CD1c-positive myeloid dendritic cell (primary cell): ENCODE results near the gene NLRP13.
"Not testable (repeated sequence)": the region's sequence is repeated elsewhere in the genome, so short reads cannot be mapped to it uniquely, and the experiment has no call there.

Experiments used
- DNase-seq: peaks from one replicate; pipeline ENCODE4 v3.0.0-alpha.2; 2016; ENCODE audit errors: extremely low spot score

NLRP13 gene, protein sequence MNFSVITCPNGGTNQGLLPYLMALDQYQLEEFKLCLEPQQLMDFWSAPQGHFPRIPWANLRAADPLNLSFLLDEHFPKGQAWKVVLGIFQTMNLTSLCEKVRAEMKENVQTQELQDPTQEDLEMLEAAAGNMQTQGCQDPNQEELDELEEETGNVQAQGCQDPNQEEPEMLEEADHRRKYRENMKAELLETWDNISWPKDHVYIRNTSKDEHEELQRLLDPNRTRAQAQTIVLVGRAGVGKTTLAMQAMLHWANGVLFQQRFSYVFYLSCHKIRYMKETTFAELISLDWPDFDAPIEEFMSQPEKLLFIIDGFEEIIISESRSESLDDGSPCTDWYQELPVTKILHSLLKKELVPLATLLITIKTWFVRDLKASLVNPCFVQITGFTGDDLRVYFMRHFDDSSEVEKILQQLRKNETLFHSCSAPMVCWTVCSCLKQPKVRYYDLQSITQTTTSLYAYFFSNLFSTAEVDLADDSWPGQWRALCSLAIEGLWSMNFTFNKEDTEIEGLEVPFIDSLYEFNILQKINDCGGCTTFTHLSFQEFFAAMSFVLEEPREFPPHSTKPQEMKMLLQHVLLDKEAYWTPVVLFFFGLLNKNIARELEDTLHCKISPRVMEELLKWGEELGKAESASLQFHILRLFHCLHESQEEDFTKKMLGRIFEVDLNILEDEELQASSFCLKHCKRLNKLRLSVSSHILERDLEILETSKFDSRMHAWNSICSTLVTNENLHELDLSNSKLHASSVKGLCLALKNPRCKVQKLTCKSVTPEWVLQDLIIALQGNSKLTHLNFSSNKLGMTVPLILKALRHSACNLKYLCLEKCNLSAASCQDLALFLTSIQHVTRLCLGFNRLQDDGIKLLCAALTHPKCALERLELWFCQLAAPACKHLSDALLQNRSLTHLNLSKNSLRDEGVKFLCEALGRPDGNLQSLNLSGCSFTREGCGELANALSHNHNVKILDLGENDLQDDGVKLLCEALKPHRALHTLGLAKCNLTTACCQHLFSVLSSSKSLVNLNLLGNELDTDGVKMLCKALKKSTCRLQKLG

GRCh38 chr19:55931936-55932386 is at the start of gene NLRP13:
Gene NLRP13 (minus strand): TSS chr19:55932336. CDS start chr19:55932311, 25 bp downstream.
- no peak for DNase-seq

DNA sequence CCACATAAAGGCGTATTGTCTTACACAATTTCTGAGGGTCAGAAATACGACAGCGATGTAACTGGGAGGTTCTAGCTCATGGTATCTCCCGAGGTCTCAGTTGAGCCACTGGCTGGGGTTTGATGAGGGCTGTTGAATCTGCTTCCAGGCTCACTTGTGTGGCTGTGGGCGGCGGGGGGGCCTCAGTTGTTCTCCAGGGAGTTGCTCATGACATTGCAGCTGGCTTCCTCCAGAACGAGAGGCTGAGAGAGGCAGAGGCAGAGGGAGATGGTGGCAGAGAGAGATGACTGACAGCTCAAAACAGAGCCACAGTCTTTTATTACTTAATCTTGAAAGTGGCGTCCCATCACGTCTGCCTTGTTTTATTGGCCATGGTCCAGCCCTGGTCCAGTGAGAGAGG is 48.3 kb upstream of the NLRP13 start:
- no peak for DNase-seq

DNA sequence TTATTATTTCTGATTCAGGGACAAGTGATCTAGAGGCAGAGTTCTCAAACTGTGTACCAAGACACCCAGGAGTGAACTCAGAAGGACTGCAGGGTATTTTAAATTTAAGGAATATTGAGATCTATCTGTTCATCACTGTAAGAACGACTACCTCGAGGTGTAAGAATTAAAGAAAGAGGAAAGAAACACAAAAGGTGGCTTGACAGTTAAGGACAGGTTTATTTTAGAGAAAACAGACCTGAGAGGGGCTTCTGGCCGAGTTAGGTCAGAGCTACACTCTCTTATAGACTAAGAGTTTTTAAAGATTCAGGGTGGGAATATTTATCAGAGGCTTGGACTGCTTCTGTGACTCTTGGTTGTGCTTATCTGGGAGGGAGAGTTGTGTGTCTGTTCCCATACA is 41.8 kb upstream of the NLRP13 start:
- DNase-seq, result no peak

GRCh38 chr19:55962186-55962585 is 30.1 kb upstream of the NLRP13 start:
- DNase-seq, result no peak

- DNase-seq, result no peak
Measured at GRCh38 chr19:55959996-55960675, 28.0 kb upstream of the NLRP13 start.

- no peak for DNase-seq
Measured at GRCh38 chr19:55958356-55958755, 26.2 kb upstream of the NLRP13 start.

GRCh38 chr19:55956431-55956830 is 24.3 kb upstream of the NLRP13 start:
- DNase-seq, result no peak

- DNase-seq, result not testable (repeated sequence)
Measured at GRCh38 chr19:55950566-55950965, 18.4 kb upstream of the NLRP13 start.

DNA sequence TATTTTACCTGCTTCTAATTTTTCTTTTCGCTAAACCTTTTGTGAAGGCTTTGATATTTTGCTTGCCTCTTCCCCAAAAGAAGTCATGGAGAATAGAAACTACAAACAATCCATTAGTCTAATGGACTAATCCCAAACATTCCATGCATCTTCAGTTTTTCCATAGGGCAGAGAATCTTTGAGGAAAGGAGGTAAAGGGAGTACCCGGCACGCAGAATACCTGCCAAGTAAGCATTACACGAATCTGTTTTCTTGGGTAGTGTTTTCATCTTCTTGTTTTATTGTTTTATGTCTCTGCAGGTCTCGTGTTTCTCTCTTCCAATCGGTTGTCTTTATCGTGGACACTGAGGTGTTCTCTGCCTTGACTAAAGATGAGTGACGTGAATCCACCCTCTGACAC is 15.4 kb upstream of the NLRP13 start, which contains the start of gene NLRP8:
NLRP8 (plus strand) TSS at position 301 of the 400 bp plus-strand sequence.
- no peak for DNase-seq

DNA sequence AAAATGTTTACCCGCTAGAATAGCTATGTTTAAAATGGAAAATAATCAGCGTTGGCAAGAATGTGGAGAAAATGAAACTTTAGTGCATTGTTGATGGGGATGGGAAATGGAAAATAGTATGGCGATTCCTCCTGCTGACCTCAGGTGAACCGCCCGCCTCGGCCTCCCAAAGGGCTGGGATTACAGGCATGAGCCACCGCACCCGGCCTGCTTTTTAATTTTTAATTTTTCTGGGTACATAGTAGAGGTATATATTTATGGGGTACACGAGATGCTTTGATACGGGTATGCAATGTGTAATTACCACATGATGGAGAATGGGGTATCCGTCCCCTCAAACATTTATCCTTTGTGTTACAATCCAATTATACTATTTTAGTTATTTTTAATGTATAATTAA is 8.2 kb upstream of the NLRP13 start:
- no peak for DNase-seq

GRCh38 chr19:55939206-55939605 is 7.1 kb upstream of the NLRP13 start:
- no peak for DNase-seq

GRCh38 chr19:55935206-55935605 is 3.1 kb upstream of the NLRP13 start:
- no peak for DNase-seq

DNA sequence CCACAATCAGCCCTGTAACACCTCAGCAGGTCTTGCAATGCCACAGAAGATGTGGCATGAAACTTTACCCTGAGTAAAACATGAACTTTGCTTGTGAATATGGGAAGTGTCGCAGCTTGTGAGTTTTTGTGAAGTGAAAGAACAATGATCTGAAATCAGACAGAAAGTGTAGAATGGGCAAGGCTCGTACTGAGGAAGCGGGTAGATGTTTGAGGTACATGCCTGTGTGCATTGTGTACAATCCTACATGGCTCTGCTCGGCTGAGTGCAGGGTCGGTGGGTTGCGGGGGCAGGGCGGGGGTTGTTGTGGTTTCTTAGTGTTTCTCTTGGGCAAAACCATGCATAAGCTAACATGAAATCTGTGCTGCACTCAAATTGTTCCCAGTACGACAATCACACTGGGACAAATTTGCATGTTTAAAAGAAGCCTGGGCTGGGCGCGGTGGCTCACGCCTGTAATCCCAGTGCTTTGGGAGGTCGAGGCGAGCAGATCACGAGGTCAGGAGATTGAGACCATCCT is 1.1 kb downstream of the NLRP13 start:
- DNase-seq, result no peak

DNA sequence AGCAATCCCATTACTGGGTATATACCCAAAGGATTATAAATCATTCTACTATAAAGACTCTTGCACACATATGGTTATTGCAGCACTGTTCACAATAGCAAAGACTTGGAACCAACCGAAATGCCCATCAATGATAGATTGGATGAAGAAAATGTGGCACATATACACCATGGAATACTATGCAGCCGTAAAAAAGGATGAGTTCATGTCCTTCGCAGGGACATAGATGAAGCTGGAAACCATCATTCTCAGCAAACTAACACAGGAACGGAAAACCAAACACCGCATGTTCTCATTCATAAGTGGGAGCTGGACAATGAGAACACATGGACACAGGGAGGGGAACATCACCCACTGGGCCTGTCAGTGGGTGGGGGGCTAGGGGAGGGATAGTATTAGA is 2.9 kb downstream of the NLRP13 start:
- not testable (repeated sequence) for DNase-seq

GRCh38 chr19:55927991-55928390 is 4.1 kb downstream of the NLRP13 start:
- no peak for DNase-seq

- DNase-seq, result no peak
Measured at GRCh38 chr19:55923556-55923955, 8.6 kb downstream of the NLRP13 start.

GRCh38 chr19:55913643-55914268 is 18.4 kb downstream of the NLRP13 start:
- DNase-seq, result no peak

DNA sequence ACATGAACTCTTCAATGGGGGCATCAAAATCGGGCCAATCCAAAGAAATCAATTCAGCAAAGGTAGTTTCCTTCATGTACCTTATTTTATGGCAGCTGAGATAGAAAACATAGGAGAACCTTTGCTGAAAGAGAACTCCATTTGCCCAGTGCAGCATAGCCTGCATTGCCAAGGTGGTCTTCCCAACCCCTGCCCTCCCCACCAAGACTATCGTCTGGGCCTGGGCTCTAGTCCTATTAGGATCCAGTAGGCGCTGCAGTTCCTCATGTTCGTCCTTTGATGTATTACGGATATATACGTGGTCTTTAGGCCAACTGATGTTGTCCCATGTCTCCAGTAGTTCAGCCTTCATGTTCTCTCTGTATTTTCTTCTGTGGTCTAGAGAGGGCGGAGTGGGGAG is 19.2 kb downstream of the NLRP13 start:
- no peak for DNase-seq

DNA sequence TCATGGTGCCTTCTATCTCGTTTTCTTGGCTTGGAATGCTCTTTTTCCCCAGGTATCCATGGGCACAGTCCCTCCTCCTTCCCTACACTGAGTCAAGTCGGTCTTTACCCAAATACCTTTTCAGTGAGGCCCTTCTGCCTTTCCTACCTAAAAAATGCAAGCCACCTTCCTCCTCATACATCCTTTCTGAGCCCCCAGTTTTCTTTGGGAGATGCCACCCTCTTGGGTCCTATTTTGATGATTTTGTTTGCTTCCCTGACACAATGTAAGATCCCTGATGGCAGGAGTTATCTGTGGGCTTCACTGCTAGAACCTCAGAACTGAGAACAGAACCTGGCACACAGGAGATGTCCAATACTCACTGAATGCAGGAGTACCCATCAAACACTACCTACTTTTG is 22.3 kb downstream of the NLRP13 start:
- DNase-seq, result no peak

DNA sequence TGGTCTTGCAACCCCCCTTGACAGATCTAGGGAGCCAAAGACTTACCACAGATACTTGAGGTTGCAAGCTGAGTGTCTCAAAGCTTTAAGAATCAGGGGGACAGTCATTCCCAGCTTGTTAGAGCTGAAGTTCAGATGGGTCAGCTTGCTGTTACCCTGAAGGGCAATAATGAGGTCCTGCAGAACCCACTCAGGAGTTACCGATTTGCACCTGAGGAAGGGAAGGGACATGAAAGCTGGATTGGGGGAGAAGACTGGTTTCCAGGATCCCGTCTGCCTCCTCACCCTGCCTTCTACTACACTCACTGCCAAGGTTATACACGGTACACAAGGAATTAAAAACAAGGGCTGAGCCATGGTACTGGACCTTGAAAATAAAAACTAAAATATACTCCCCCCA is 24.4 kb downstream of the NLRP13 start:
- DNase-seq, result no peak

- no peak for DNase-seq
Measured at GRCh38 chr19:55907286-55907685, 24.9 kb downstream of the NLRP13 start.
